T-helper 2 cell treated with Interferon-gamma antibody and Interleukin-4, amounts not matched to agents 5 μg/mL and 100 μg/mL, for 36 hours (primary cell): ENCODE results near the gene LTV1.
"Not testable (repeated sequence)": the region's sequence is repeated elsewhere in the genome, so short reads cannot be mapped to it uniquely, and the experiment has no call there.

Experiments
- DNase-seq: peaks from one replicate; pipeline ENCODE4 v3.0.0; 2021; ENCODE audit warnings: low spot score
- H3K27ac Mint-ChIP-seq: one replicate; pipeline ENCODE4 v1.8.0; 2021; ENCODE audit warnings: mild to moderate bottlenecking, mixed read lengths
- H3K27me3 Mint-ChIP-seq: one replicate; pipeline ENCODE4 v1.8.0; 2021; ENCODE audit warnings: low read depth, mixed read lengths
- H3K36me3 Mint-ChIP-seq: one replicate; pipeline ENCODE4 v1.8.0; 2021; ENCODE audit warnings: low read depth, mixed read lengths
- H3K4me1 Mint-ChIP-seq: one replicate; pipeline ENCODE4 v1.8.0; 2021; ENCODE audit warnings: low read depth, mixed read lengths
- H3K4me3 Mint-ChIP-seq: one replicate; pipeline ENCODE4 v1.8.0; 2022; ENCODE audit warnings: mild to moderate bottlenecking, moderate library complexity, mixed read lengths
- H3K9me3 Mint-ChIP-seq: one replicate; pipeline ENCODE4 v1.8.0; 2021; ENCODE audit warnings: mixed read lengths

Gene LTV1

GRCh38 chr6:143822584-143823024 lies 20.5 kb upstream of the LTV1 start:
- H3K27me3 Mint-ChIP-seq: no peaks in the 10 kb centered on the region
- H3K4me3 Mint-ChIP-seq: no peak overlapping the region
- H3K4me1 Mint-ChIP-seq: no peaks in the 10 kb centered on the region
- H3K27ac Mint-ChIP-seq: no peak overlapping the region
- peaks cover 2% of the 10 kb centered on the region for H3K36me3 Mint-ChIP-seq
- DNase-seq: no peak
- H3K9me3 Mint-ChIP-seq: no peaks in the 10 kb centered on the region

DNA sequence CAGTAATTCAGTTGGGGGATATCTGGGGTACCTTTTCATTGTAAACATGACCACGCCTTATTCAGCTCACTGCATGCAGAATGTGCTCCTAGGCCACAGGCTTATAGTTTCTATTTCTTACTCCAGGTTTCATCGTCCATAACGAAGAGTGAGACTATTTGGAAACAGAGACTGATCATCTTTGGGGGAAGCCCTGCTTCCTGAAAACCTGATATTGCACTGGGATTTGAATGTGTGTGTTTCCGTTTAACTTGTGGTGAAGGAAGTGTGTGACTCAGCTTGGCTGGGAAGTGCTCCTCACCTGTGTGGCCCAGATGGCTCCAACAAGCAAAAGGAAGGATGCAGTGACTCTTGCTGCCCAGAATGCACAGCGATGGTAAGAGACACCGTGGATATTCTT lies 19.6 kb upstream of the LTV1 start:
- no peaks in the 10 kb centered on the region for H3K9me3 Mint-ChIP-seq
- DNase-seq: no peak

GRCh38 chr6:143828572-143828971 lies 14.6 kb upstream of the LTV1 start:
- no peaks in the 10 kb centered on the region for H3K4me1 Mint-ChIP-seq
- peaks cover 2% of the 10 kb centered on the region for H3K36me3 Mint-ChIP-seq
- no peak for DNase-seq
- no peak overlapping the region for H3K4me3 Mint-ChIP-seq
- H3K27ac Mint-ChIP-seq: no peak overlapping the region
- H3K27me3 Mint-ChIP-seq: no peaks in the 10 kb centered on the region
- no peaks in the 10 kb centered on the region for H3K9me3 Mint-ChIP-seq

More for the DNA sequence above, 19.6 kb upstream of the LTV1 start:
- Mint-ChIP-seq H3K4me1 (no peaks in the 10 kb centered on the region), H3K27me3 (no peaks in the 10 kb centered on the region), H3K36me3 (peaks cover 2% of the 10 kb centered on the region), H3K27ac (no peak overlapping the region), H3K4me3 (no peak overlapping the region)

DNA sequence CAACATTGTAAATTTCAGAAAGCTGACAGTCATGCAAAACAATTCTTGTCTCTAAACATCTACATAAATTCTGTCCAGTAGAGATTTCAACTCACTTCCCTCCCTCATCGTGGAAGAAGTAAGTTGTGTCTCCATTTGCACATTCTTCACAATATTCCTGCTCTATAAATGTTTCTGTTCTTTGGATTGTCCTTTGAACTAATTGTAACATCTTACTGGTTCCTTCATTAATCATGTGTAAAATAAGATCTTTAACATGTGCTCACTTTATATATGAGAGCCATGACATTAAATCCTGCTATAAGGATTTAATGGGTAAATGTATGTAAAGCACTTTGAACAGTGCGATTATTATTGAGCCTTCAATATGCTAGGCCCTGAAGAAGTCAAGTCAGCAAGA lies 7.0 kb upstream of the LTV1 start:
- Mint-ChIP-seq H3K4me3 (no peak overlapping the region), H3K27me3 (no peaks in the 10 kb centered on the region), H3K9me3 (no peaks in the 10 kb centered on the region), H3K4me1 (no peaks in the 10 kb centered on the region), H3K27ac (no peak overlapping the region), H3K36me3 (no peaks in the 10 kb centered on the region)
- no peak for DNase-seq

DNA sequence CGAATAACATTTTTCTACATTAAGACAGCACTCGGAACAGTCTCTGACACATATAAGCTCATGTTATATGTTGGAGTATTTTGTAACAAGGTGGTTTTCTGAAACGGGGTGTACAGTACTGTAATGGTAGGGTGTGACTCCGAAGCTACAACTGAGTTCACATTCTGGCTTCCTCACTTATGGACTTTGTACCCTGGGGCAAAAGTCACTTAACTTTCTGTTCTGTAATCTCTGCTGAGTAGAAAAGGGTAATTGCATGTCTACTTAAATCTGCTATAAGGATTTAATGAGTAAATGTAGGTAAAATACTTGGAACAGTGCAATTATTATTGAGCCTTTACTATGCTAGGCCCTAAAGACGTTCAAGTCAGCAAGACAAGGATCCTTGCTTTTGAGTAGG lies 4.7 kb upstream of the LTV1 start:
- peaks cover 4% of the 10 kb centered on the region for H3K4me1 Mint-ChIP-seq
- H3K9me3 Mint-ChIP-seq: no peaks in the 10 kb centered on the region
- no peaks in the 10 kb centered on the region for H3K27me3 Mint-ChIP-seq
- no peak overlapping the region for H3K27ac Mint-ChIP-seq
- H3K36me3 Mint-ChIP-seq: no peaks in the 10 kb centered on the region
- H3K4me3 Mint-ChIP-seq: no peak overlapping the region
- no peak for DNase-seq

- Mint-ChIP-seq H3K4me1 (peaks cover 9% of the 10 kb centered on the region), H3K4me3 (no peak overlapping the region), H3K36me3 (peaks cover 6% of the 10 kb centered on the region), H3K27me3 (no peaks in the 10 kb centered on the region), H3K27ac (no peak overlapping the region), H3K9me3 (no peaks in the 10 kb centered on the region)
- no peak for DNase-seq
Measured at GRCh38 chr6:143839196-143839595, 3.9 kb upstream of the LTV1 start.

- Mint-ChIP-seq H3K4me3 (no peak overlapping the region), H3K27ac (no peak overlapping the region), H3K9me3 (no peaks in the 10 kb centered on the region)
Measured at GRCh38 chr6:143840595-143841265, 2.4 kb upstream of the LTV1 start.

GRCh38 chr6:143842461-143842901 lies 657 bp upstream of the LTV1 start:
- H3K4me3 Mint-ChIP-seq: peak overlapping the region; percentile 92
- no peaks in the 10 kb centered on the region for H3K27me3 Mint-ChIP-seq
- DNase-seq: no peak
- H3K9me3 Mint-ChIP-seq: no peaks in the 10 kb centered on the region
- H3K27ac Mint-ChIP-seq: peak overlapping the region; percentile 96
- H3K4me1 Mint-ChIP-seq: peaks cover 17% of the 10 kb centered on the region
- H3K36me3 Mint-ChIP-seq: peaks cover 28% of the 10 kb centered on the region

More at GRCh38 chr6:143840595-143841265, 2.4 kb upstream of the LTV1 start:
- H3K27me3 Mint-ChIP-seq: no peaks in the 10 kb centered on the region
- H3K36me3 Mint-ChIP-seq: peaks cover 14% of the 10 kb centered on the region
- no peak for DNase-seq
- H3K4me1 Mint-ChIP-seq: peaks cover 13% of the 10 kb centered on the region

DNA sequence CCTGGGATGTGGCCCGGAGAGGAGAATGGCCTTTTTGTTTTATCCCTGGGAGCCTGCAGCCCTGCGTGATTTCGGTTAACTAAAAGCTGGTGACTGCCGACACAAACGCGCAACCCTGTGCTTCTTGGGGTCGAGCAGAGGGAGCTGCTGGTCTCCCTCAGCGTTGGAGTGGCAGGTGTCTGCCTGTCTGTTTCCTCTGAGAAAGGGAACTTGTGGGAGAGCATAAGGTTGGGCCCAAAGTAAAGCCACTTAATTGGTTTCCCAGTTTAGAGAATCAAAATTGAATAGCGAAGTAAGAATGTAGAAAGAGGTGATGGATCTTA lies 500 bp downstream of the LTV1 start:
- Mint-ChIP-seq H3K36me3 (peaks cover 37% of the 10 kb centered on the region), H3K9me3 (no peaks in the 10 kb centered on the region), H3K27me3 (no peaks in the 10 kb centered on the region)

DNA sequence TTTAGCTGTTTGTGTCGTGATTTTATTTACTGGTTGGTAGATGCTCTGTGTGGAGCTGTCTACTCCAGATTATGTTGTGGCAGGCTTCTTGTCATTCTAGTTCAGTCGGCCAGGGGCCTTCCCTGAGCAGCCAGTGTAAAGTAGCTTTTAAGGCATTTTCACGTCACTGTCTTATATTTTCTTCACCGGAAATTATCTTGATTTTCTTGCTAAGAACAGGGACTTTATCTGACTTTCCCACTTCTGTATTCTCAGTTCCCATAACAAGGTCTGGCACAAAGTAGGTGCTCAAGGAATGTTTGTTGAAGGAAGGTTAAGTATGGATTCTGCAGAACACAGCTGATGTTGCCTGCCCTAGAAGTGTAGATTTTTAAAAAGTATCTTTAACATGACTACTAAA lies 868 bp downstream of the LTV1 start:
- Mint-ChIP-seq H3K4me1 (peaks cover 18% of the 10 kb centered on the region), H3K4me3 (peak overlapping the region; percentile 92), H3K9me3 (no peaks in the 10 kb centered on the region), H3K27ac (peak overlapping the region; percentile 96), H3K27me3 (no peaks in the 10 kb centered on the region), H3K36me3 (peaks cover 40% of the 10 kb centered on the region)
- DNase-seq: peak; percentile 11

More for the DNA sequence above, 500 bp downstream of the LTV1 start:
- Mint-ChIP-seq H3K4me1 (peaks cover 17% of the 10 kb centered on the region), H3K27ac (peak overlapping the region; percentile 96), H3K4me3 (peak overlapping the region; percentile 92)
- no peak for DNase-seq

DNA sequence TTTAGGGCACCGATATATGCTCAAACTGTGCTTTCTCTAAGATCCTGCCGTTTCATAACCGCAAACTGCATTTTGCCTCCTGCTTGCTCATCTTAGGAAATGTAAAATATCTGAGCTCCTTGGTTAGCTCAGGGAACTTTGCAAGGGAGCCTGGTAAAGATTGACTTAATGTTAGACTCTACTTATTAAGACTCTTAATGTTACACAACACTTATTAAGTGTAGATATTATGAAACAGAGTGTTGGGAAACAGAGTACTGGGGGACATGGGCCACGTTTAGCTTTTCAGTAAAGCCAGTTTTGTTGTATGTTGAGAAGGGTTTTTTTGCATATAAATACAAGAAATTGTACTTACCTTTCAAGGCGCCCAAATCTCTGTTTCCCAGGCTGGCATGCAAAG lies 1.9 kb downstream of the LTV1 start:
- Mint-ChIP-seq H3K36me3 (peaks cover 50% of the 10 kb centered on the region), H3K9me3 (no peaks in the 10 kb centered on the region), H3K4me1 (peaks cover 20% of the 10 kb centered on the region), H3K4me3 (peak overlapping the region; percentile 6), H3K27ac (no peak overlapping the region), H3K27me3 (no peaks in the 10 kb centered on the region)
- no peak for DNase-seq

DNA sequence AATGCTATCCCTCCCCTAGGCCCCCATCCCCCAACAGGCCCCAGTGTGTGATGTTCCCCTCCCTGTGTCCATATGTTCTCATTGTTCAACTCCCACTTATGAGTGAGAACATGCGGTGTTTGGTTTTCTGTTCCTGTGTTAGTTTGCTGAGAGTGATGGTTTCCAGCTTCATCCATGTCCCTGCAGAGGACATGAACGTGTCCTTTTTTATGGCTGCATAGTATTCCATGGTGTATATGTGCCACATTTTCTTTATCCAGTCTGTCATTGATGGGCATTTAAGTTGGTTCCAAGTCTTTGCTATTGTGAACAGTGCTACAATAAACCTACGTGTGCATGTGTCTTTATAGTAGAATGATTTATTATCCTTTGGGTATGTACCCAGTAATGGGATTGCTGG lies 8.6 kb downstream of the LTV1 start:
- H3K27me3 Mint-ChIP-seq, H3K4me1 Mint-ChIP-seq, H3K4me3 Mint-ChIP-seq, H3K27ac Mint-ChIP-seq, DNase-seq: not testable (repeated sequence)
- Mint-ChIP-seq H3K9me3 (peaks cover 22% of the 10 kb centered on the region), H3K36me3 (peaks cover 93% of the 10 kb centered on the region)

DNA sequence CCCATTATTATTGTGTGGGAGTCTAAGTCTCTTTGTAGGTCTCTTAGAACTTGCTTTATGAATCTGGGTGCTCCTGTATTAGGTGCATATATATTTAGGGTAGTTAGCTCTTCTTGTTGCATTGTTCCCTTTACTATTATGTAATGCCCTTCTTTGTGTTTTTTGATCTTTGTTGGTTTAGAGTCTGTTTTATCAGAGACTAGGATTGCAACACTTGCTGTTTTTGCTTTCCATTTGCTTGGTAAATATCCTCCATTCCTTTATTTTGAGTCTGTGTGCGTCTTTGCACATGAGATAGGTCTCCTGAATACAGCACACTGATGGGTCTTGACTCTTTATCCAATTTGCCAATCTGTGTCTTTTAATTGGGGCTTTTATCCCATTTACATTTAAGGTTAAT lies 11.9 kb downstream of the LTV1 start:
- H3K27me3 Mint-ChIP-seq, DNase-seq, H3K4me3 Mint-ChIP-seq, H3K4me1 Mint-ChIP-seq, H3K27ac Mint-ChIP-seq: not testable (repeated sequence)
- Mint-ChIP-seq H3K9me3 (peaks cover 22% of the 10 kb centered on the region), H3K36me3 (peaks cover 95% of the 10 kb centered on the region)

GRCh38 chr6:143856762-143857161 lies 13.6 kb downstream of the LTV1 start:
- H3K27me3 Mint-ChIP-seq, DNase-seq, H3K4me1 Mint-ChIP-seq, H3K4me3 Mint-ChIP-seq, H3K27ac Mint-ChIP-seq: not testable (repeated sequence)
- peaks cover 22% of the 10 kb centered on the region for H3K9me3 Mint-ChIP-seq
- peaks cover 88% of the 10 kb centered on the region for H3K36me3 Mint-ChIP-seq

DNA sequence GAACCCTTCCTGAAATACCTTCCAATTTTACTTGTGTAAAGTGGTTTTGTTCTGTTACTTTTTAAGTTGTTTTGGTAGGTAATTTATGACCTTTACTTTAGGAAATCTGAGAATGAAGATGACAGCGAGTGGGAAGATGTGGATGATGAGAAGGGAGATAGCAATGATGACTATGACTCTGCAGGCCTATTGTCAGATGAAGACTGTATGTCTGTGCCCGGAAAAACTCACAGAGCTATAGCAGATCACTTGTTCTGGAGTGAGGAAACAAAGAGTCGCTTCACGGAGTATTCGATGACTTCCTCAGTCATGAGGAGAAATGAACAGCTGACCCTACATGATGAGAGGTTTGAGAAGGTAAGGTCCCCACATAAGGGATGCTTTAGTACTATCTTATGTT lies 14.5 kb downstream of the LTV1 start:
- Mint-ChIP-seq H3K27me3 (no peaks in the 10 kb centered on the region), H3K4me3 (no peak overlapping the region), H3K9me3 (peaks cover 15% of the 10 kb centered on the region), H3K27ac (no peak overlapping the region), H3K36me3 (peaks cover 82% of the 10 kb centered on the region), H3K4me1 (peaks cover 3% of the 10 kb centered on the region)
- DNase-seq: peak; percentile 44
